Activated naive CD8-positive, alpha-beta T cell (primary cell): ENCODE results near the gene DTD1.

Source experiments
- H3K27ac Mint-ChIP-seq: one replicate; pipeline ENCODE4 v1.8.0; 2021; ENCODE audit warnings: mixed read lengths
- H3K27me3 Mint-ChIP-seq: one replicate; pipeline ENCODE4 v1.8.0; 2021; ENCODE audit warnings: mixed read lengths
- H3K36me3 Mint-ChIP-seq: one replicate; pipeline ENCODE4 v1.8.0; 2021; ENCODE audit warnings: mixed read lengths
- H3K4me1 Mint-ChIP-seq: one replicate; pipeline ENCODE4 v1.8.0; 2021; ENCODE audit warnings: low read depth, mixed read lengths
- H3K4me3 Mint-ChIP-seq: one replicate; pipeline ENCODE4 v1.8.0; 2021; ENCODE audit warnings: mild to moderate bottlenecking, mixed read lengths
- H3K9me3 Mint-ChIP-seq: one replicate; pipeline ENCODE4 v1.8.0; 2021; ENCODE audit warnings: low read depth, mixed read lengths

Gene DTD1

GRCh38 chr20:18633411-18633810 lies 45.6 kb downstream of the DTD1 start:
- H3K4me1 Mint-ChIP-seq: no peaks in the 10 kb centered on the region
- peaks cover 14% of the 10 kb centered on the region for H3K36me3 Mint-ChIP-seq
- no peak overlapping the region for H3K4me3 Mint-ChIP-seq
- H3K27ac Mint-ChIP-seq: no peak overlapping the region
- no peaks in the 10 kb centered on the region for H3K27me3 Mint-ChIP-seq
- H3K9me3 Mint-ChIP-seq: no peaks in the 10 kb centered on the region

- Mint-ChIP-seq H3K4me3 (no peak overlapping the region), H3K36me3 (peaks cover 14% of the 10 kb centered on the region)
These were observed 46.6 kb downstream of the DTD1 start for GRCh38 chr20:18634501-18634900.

GRCh38 chr20:18635380-18635779 lies 47.5 kb downstream of the DTD1 start:
- Mint-ChIP-seq H3K9me3 (no peaks in the 10 kb centered on the region), H3K4me3 (no peak overlapping the region), H3K4me1 (no peaks in the 10 kb centered on the region), H3K27ac (no peak overlapping the region), H3K27me3 (no peaks in the 10 kb centered on the region), H3K36me3 (peaks cover 14% of the 10 kb centered on the region)

More at GRCh38 chr20:18634501-18634900, 46.6 kb downstream of the DTD1 start:
- no peaks in the 10 kb centered on the region for H3K27me3 Mint-ChIP-seq
- no peaks in the 10 kb centered on the region for H3K4me1 Mint-ChIP-seq
- H3K9me3 Mint-ChIP-seq: no peaks in the 10 kb centered on the region
- no peak overlapping the region for H3K27ac Mint-ChIP-seq

- no peaks in the 10 kb centered on the region for H3K27me3 Mint-ChIP-seq
- no peak overlapping the region for H3K27ac Mint-ChIP-seq
- no peaks in the 10 kb centered on the region for H3K4me1 Mint-ChIP-seq
- no peak overlapping the region for H3K4me3 Mint-ChIP-seq
- peaks cover 17% of the 10 kb centered on the region for H3K36me3 Mint-ChIP-seq
- no peaks in the 10 kb centered on the region for H3K9me3 Mint-ChIP-seq
These were observed 49.4 kb downstream of the DTD1 start for GRCh38 chr20:18637224-18637623.

GRCh38 chr20:18638768-18639167 lies 50.9 kb downstream of the DTD1 start:
- H3K27me3 Mint-ChIP-seq: no peaks in the 10 kb centered on the region
- H3K4me3 Mint-ChIP-seq: no peak overlapping the region
- H3K4me1 Mint-ChIP-seq: no peaks in the 10 kb centered on the region
- H3K27ac Mint-ChIP-seq: no peak overlapping the region
- H3K9me3 Mint-ChIP-seq: no peaks in the 10 kb centered on the region
- H3K36me3 Mint-ChIP-seq: peaks cover 19% of the 10 kb centered on the region

GRCh38 chr20:18639501-18639979 lies 51.7 kb downstream of the DTD1 start:
- peaks cover 19% of the 10 kb centered on the region for H3K36me3 Mint-ChIP-seq
- no peak overlapping the region for H3K4me3 Mint-ChIP-seq
- H3K4me1 Mint-ChIP-seq: no peaks in the 10 kb centered on the region
- no peaks in the 10 kb centered on the region for H3K27me3 Mint-ChIP-seq
- H3K27ac Mint-ChIP-seq: no peak overlapping the region
- H3K9me3 Mint-ChIP-seq: no peaks in the 10 kb centered on the region

- Mint-ChIP-seq H3K27me3 (no peaks in the 10 kb centered on the region), H3K4me3 (no peak overlapping the region), H3K27ac (no peak overlapping the region), H3K4me1 (no peaks in the 10 kb centered on the region), H3K36me3 (peaks cover 18% of the 10 kb centered on the region), H3K9me3 (no peaks in the 10 kb centered on the region)
These were observed 57.4 kb downstream of the DTD1 start for GRCh38 chr20:18645196-18645745.

GRCh38 chr20:18645851-18646250 lies 58.0 kb downstream of the DTD1 start:
- no peak overlapping the region for H3K4me3 Mint-ChIP-seq
- no peaks in the 10 kb centered on the region for H3K9me3 Mint-ChIP-seq
- peaks cover 17% of the 10 kb centered on the region for H3K36me3 Mint-ChIP-seq
- H3K27me3 Mint-ChIP-seq: no peaks in the 10 kb centered on the region
- no peak overlapping the region for H3K27ac Mint-ChIP-seq
- H3K4me1 Mint-ChIP-seq: no peaks in the 10 kb centered on the region

GRCh38 chr20:18647777-18648176 lies 59.9 kb downstream of the DTD1 start:
- H3K9me3 Mint-ChIP-seq: no peaks in the 10 kb centered on the region
- peaks cover 13% of the 10 kb centered on the region for H3K36me3 Mint-ChIP-seq
- no peak overlapping the region for H3K27ac Mint-ChIP-seq
- H3K4me1 Mint-ChIP-seq: no peaks in the 10 kb centered on the region
- H3K4me3 Mint-ChIP-seq: no peak overlapping the region
- no peaks in the 10 kb centered on the region for H3K27me3 Mint-ChIP-seq

GRCh38 chr20:18650224-18650623 lies 62.4 kb downstream of the DTD1 start:
- H3K27ac Mint-ChIP-seq: no peak overlapping the region
- H3K27me3 Mint-ChIP-seq: no peaks in the 10 kb centered on the region
- peaks cover 9% of the 10 kb centered on the region for H3K36me3 Mint-ChIP-seq
- no peaks in the 10 kb centered on the region for H3K4me1 Mint-ChIP-seq
- no peak overlapping the region for H3K4me3 Mint-ChIP-seq
- no peaks in the 10 kb centered on the region for H3K9me3 Mint-ChIP-seq

GRCh38 chr20:18653736-18654447 lies 66.0 kb downstream of the DTD1 start:
- Mint-ChIP-seq H3K4me1 (peaks cover 1% of the 10 kb centered on the region), H3K9me3 (no peaks in the 10 kb centered on the region), H3K4me3 (no peak overlapping the region), H3K36me3 (peaks cover 8% of the 10 kb centered on the region), H3K27me3 (no peaks in the 10 kb centered on the region), H3K27ac (no peak overlapping the region)

- no peak overlapping the region for H3K4me3 Mint-ChIP-seq
- H3K4me1 Mint-ChIP-seq: peaks cover 1% of the 10 kb centered on the region
- peaks cover 8% of the 10 kb centered on the region for H3K36me3 Mint-ChIP-seq
- no peak overlapping the region for H3K27ac Mint-ChIP-seq
- no peaks in the 10 kb centered on the region for H3K9me3 Mint-ChIP-seq
- no peaks in the 10 kb centered on the region for H3K27me3 Mint-ChIP-seq
These were observed 66.6 kb downstream of the DTD1 start for GRCh38 chr20:18654448-18654773.

- H3K27ac Mint-ChIP-seq: no peak overlapping the region
- H3K4me3 Mint-ChIP-seq: no peak overlapping the region
- no peaks in the 10 kb centered on the region for H3K9me3 Mint-ChIP-seq
- H3K36me3 Mint-ChIP-seq: peaks cover 6% of the 10 kb centered on the region
- H3K4me1 Mint-ChIP-seq: peaks cover 1% of the 10 kb centered on the region
- no peaks in the 10 kb centered on the region for H3K27me3 Mint-ChIP-seq
These were observed 69.7 kb downstream of the DTD1 start for GRCh38 chr20:18657575-18657974.

- no peak overlapping the region for H3K4me3 Mint-ChIP-seq
- H3K9me3 Mint-ChIP-seq: no peaks in the 10 kb centered on the region
- H3K27me3 Mint-ChIP-seq: no peaks in the 10 kb centered on the region
- H3K36me3 Mint-ChIP-seq: peaks cover 5% of the 10 kb centered on the region
- peaks cover 1% of the 10 kb centered on the region for H3K4me1 Mint-ChIP-seq
- H3K27ac Mint-ChIP-seq: no peak overlapping the region
These were observed 74.6 kb downstream of the DTD1 start for GRCh38 chr20:18662279-18663040.

GRCh38 chr20:18663932-18664331 lies 76.1 kb downstream of the DTD1 start:
- no peaks in the 10 kb centered on the region for H3K27me3 Mint-ChIP-seq
- H3K4me3 Mint-ChIP-seq: no peak overlapping the region
- H3K4me1 Mint-ChIP-seq: no peaks in the 10 kb centered on the region
- H3K27ac Mint-ChIP-seq: no peak overlapping the region
- H3K36me3 Mint-ChIP-seq: peaks cover 5% of the 10 kb centered on the region
- H3K9me3 Mint-ChIP-seq: no peaks in the 10 kb centered on the region
